Fibroblast of mammary gland (primary cell): Measurements from ENCODE around the gene GBA2.

Source experiments
- DNase-seq: peaks from one replicate; pipeline ENCODE4 v3.0.0-alpha.2; 2010; ENCODE audit warnings: low read depth
- H3K4me3 ChIP-seq: 2 replicates; pipeline ENCODE4 v1.5.1; 2011; ENCODE audit warnings: low read depth, mild to moderate bottlenecking, low read length, moderate library complexity; ENCODE audit not compliant: control insufficient read depth
- CTCF ChIP-seq: conservative IDR thresholded peaks from 2 replicates; pipeline ENCODE4 v1.5.1; 2011; ENCODE audit warnings: low read depth, low read length, inconsistent platforms; ENCODE audit not compliant: control insufficient read depth, insufficient read depth

GBA2 gene

GRCh38 chr9:35734096-35734495 lies 14.9 kb downstream of the GBA2 start:
- peak; percentile 48 for DNase-seq
- no peak overlapping the region for H3K4me3 ChIP-seq
- no peak for TF ChIP-seq CTCF

DNA sequence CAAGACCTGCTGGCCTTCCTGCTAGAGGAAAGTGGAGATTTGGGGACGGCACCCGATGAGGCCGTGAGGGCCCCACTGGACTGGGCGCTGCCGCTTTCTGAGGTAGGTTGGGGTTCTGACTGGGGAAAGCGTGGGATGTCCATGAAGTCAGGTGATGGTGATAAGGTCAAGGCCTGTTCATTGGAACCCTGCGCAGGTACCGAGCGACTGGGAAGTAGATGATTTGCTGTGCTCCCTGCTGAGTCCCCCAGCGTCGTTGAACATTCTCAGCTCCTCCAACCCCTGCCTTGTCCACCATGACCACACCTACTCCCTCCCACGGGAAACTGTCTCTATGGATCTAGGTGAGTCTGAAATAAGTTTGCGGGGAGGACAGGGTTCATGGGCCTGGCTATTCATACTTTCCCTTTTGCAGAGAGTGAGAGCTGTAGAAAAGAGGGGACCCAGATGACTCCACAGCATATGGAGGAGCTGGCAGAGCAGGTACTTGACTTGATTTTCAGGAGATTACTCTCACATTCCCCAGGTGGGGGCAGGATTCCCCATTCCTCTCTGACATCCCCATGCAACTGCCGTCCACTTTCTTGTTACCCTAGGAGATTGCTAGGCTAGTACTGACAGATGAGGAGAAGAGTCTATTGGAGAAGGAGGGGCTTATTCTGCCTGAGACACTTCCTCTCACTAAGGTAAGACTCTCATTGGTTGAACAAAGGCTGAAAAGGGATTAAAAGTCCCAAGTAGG lies 16.1 kb downstream of the GBA2 start:
- peak; percentile 60 for DNase-seq
- no peak for TF ChIP-seq CTCF
- peak overlapping the region; percentile 98 for H3K4me3 ChIP-seq

GRCh38 chr9:35732185-35732799 lies 16.7 kb downstream of the GBA2 start, which contains the start of the genes CREB3 and TLN1:
Gene CREB3 (plus strand): TSS chr9:35732666. CDS start chr9:35732773, 107 bp downstream.
Gene TLN1 (minus strand): TSS chr9:35732195. CDS start chr9:35725694, 6,501 bp downstream.
- H3K4me3 ChIP-seq = peak within 1 kb of the TSS; percentile 98
- DNase-seq = peak; percentile 99
- no peak for TF ChIP-seq CTCF

- no peak for DNase-seq
- TF ChIP-seq CTCF = no peak
- peak overlapping the region; percentile 98 for H3K4me3 ChIP-seq
Measured at GRCh38 chr9:35731415-35732184, 17.4 kb downstream of the GBA2 start.

DNA sequence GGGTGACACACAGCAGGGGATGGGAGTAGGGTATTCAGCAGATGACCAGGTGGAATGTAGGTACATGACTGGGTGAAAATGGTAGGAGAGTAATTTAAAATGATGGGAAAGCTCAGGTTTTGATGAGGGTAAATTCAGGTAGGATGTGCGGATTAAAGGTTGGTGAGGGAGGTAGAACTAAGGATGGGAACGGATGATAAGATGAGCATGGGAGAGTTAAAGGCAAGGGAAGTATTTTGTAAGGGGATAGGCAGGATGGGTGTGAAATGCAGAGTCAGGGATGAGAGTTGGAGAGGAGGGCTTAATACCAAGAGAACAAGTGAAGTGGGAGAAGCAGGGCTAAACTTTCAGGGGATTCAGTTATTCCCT lies 18.6 kb downstream of the GBA2 start:
- H3K4me3 ChIP-seq = peak overlapping the region; percentile 98
- no peak for TF ChIP-seq CTCF
- DNase-seq = no peak

DNA sequence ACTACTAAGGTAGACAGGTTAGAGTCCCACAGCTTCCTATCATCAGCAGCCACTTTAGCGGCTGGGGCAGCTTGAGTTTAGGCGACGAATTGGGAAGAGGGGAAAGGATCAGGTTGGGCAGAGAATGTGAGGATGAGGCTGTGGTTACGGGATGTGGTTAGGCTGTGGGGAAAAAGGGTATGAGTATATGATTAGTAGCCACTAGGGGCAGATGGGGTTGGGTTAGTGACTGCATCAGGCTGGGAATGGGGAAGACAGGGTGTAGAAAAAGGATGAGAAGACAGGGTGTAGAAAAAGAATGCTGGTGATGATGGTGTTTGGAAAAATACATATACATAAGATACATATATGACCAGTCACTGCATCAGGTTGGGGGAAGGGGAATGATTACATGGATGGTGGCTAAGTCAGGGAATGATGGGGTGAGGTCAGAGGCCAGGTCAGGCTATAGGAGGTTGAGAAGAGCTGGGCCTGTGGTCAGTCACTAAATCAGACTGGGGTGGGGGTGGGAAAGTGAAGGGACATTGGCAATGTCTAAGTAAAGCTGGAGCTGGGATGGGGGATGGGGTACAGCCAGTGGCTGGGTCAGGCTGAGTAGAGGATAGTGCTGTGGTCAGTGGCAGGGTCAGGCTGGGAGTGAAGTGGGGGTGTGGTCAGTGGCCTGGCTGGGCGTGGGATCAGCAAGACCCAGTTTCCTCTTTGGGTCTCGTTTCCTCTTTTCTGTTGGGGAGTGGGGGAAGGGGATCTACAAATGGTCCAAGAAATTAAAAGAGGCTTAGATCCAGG lies 19.1 kb downstream of the GBA2 start:
- peak; percentile 75 for TF ChIP-seq CTCF
- peak; percentile 92 for DNase-seq
- H3K4me3 ChIP-seq = peak overlapping the region; percentile 98
